HepG2 (cell line): ENCODE data around the gene TIPRL. TPM values are rescaled to one million over a fixed set of nuclear protein-coding genes. Genes with fewer than 3 reads are reported as not detected.
A peak's percentile ranks its signal among the peaks of the same experiment; 100 is the strongest.

Experiments
- ATAC-seq: fragments of 200-7000 bp; cut with Tn5 transposase; 3 replicates; pipeline ENCODE4 v1.9.1; 2020; ENCODE audit warnings: mild to moderate bottlenecking, moderate library complexity
- BruUV-seq: library from RNA; stranded (reverse); fragments of 400-500 nt; replicated peaks from 2 replicates; lab custom pipeline; 2021; lab: Mats Ljungman, UMichigan
- CTCF ChIA-PET: fragments of 300-600 bp; formaldehyde crosslinking; extraction: SDS; loops from one replicate; lab custom pipeline; 2021; ENCODE audit warnings: low total read pairs, inconsistent platforms, low intra/inter-chr PET ratio; lab: Yijun Ruan, JAX
- POLR2A ChIA-PET: fragments of 350-600 bp; sonication (Branson Sonifier 250); formaldehyde crosslinking; loops from one replicate; lab custom pipeline; 2020; ENCODE audit warnings: antibody characterized with exemption, inconsistent platforms; lab: Yijun Ruan, JAX
- DNase-seq: peaks from one replicate; pipeline ENCODE4 v3.0.0-alpha.2; 2015; ENCODE audit warnings: low spot score
- FAIRE-seq: peaks from 3 replicates; lab custom pipeline; 2011; peaks lifted over from hg19 to GRCh38; lab: Jason Lieb, UNC
- H2AFZ ChIP-seq: one replicate; pipeline ENCODE4 v1.6.1; 2011; ENCODE audit warnings: low read length, inconsistent platforms
- H3K27ac ChIP-seq: fragments of 300-600 bp; 3 replicates; pipeline ENCODE4 v1.8.0; 2011; ENCODE audit warnings: mixed run types, mild to moderate bottlenecking, mixed read lengths, low read length, inconsistent platforms; ENCODE audit not compliant: insufficient read depth; ENCODE audit errors: extremely low read length
- H3K27me3 ChIP-seq, 2 experiments: fragments of 200-600 bp in 1 of 2; 2 replicates in 1 of 2; 3 replicates in 1 of 2; pipeline versions ENCODE4 v1.6.0 to v1.8.0; 2011; ENCODE audit warnings: low read length in 2 of 2, mild to moderate bottlenecking in 2 of 2, moderate library complexity in 2 of 2, inconsistent platforms in 1 of 2; ENCODE audit not compliant: insufficient read depth in 2 of 2, control insufficient read depth in 1 of 2
- H3K36me3 ChIP-seq, 2 experiments: fragments of 200-600 bp in 1 of 2; replicated peaks in 1 of 2; 2 replicates in 1 of 2; 3 replicates in 1 of 2; pipeline versions ENCODE4 v1.5.1 to v1.8.0; 2011; ENCODE audit warnings: low read length in 2 of 2, inconsistent platforms in 1 of 2; ENCODE audit not compliant: insufficient read depth in 2 of 2, control insufficient read depth in 1 of 2
- H3K4me1 ChIP-seq: 2 replicates; pipeline ENCODE4 v1.5.1; 2012; ENCODE audit warnings: low read length, inconsistent platforms; ENCODE audit not compliant: insufficient read depth
- H3K4me2 ChIP-seq: 2 replicates; pipeline ENCODE4 v1.6.0; 2011; ENCODE audit warnings: low read depth, low read length, inconsistent platforms
- H3K4me3 ChIP-seq, 3 experiments: fragments of 200-600 bp in 1 of 3; sonication (generic), shearing (Covaris generic) in 1 of 3; replicated peaks in 1 of 3; 2 replicates each; pipeline ENCODE4 v1.5.1; 2011 to 2016; ENCODE audit warnings: low read length in 3 of 3, inconsistent platforms in 2 of 3, low read depth in 2 of 3, mild to moderate bottlenecking in 2 of 3, control low read depth in 1 of 3, mixed read lengths in 1 of 3; ENCODE audit not compliant: insufficient read depth in 1 of 3
- H3K79me2 ChIP-seq: one replicate; pipeline ENCODE4 v1.6.1; 2011; ENCODE audit warnings: low read length, inconsistent platforms; ENCODE audit not compliant: insufficient read depth
- H3K9ac ChIP-seq: 2 replicates; pipeline ENCODE4 v1.6.0; 2011; ENCODE audit warnings: mild to moderate bottlenecking, low read depth, low read length, inconsistent platforms; ENCODE audit not compliant: insufficient read depth
- H3K9me3 ChIP-seq: 2 replicates; pipeline ENCODE4 v1.5.1; 2012; ENCODE audit warnings: mild to moderate bottlenecking, low read length
- H4K20me1 ChIP-seq: 2 replicates; pipeline ENCODE4 v1.6.0; 2011; ENCODE audit warnings: inconsistent platforms, mild to moderate bottlenecking, low read length, moderate library complexity; ENCODE audit not compliant: insufficient read depth
- ARID4A ChIP-seq: sonication (generic); formaldehyde crosslinking; IDR thresholded peaks from 2 replicates; pipeline ENCODE4 v1.5.0; 2020; ENCODE audit warnings: mild to moderate bottlenecking, missing genetic modification reagents, borderline replicate concordance
- HDAC2 ChIP-seq: sonication (generic); formaldehyde crosslinking; IDR thresholded peaks from 2 replicates; pipeline ENCODE4 v1.4.0; 2020; ENCODE audit warnings: missing genetic modification reagents
- NFIB ChIP-seq: sonication (generic); formaldehyde crosslinking; IDR thresholded peaks from 2 replicates; pipeline ENCODE4 v1.9.0; 2021; ENCODE audit warnings: missing genetic modification reagents, mild to moderate bottlenecking, borderline replicate concordance
- NKX3-1 ChIP-seq: sonication (generic); formaldehyde crosslinking; IDR thresholded peaks from 2 replicates; pipeline ENCODE4 v1.5.0; 2020; ENCODE audit warnings: missing genetic modification reagents
- SRSF4 ChIP-seq: fragments of 200-400 bp; formaldehyde crosslinking; IDR thresholded peaks from one replicate; pipeline ENCODE4 v1.6.1; 2018; ENCODE audit warnings: mild to moderate bottlenecking, low read depth, low read length, moderate library complexity; ENCODE audit not compliant: poor library complexity, severe bottlenecking
- UBTF ChIP-seq: sonication (generic); formaldehyde crosslinking; IDR thresholded peaks from 2 replicates; pipeline ENCODE4 v1.4.0; 2020; ENCODE audit warnings: mild to moderate bottlenecking, missing genetic modification reagents
- ZBTB14 ChIP-seq: sonication (generic); formaldehyde crosslinking; IDR thresholded peaks from 2 replicates; pipeline ENCODE4 v1.4.0; 2020; ENCODE audit warnings: missing genetic modification reagents
- ZNF841 ChIP-seq: sonication (generic); formaldehyde crosslinking; IDR thresholded peaks from 2 replicates; pipeline ENCODE4 v1.8.1; 2023; ENCODE audit warnings: missing genetic modification reagents, borderline replicate concordance
- WGBS: methylation state at CpG from one replicate; pipeline ENCODE4 v1.1.6; 2017; ENCODE audit warnings: low lambda C conversion rate; 5-methylcytosine and 5-hydroxymethylcytosine counted together
- in situ Hi-C: cut with HindIII; loops from 2 replicates; pipeline ENCODE4 v1.10.0; 2017; ENCODE audit warnings: low pct_unique_long_range_greater_than_20kb; ENCODE audit not compliant: extremely low pct_ligation_motif_present
- intact Hi-C: fragments of 100-400 bp; cut with micrococcal nuclease; formaldehyde crosslinking; loops from one replicate; pipeline ENCODE4 v1.10.0; 2022; ENCODE audit not compliant: unreplicated experiment
- polyA plus RNA-seq, 8 experiments: library from polyadenylated mRNA; depleted of rRNA in 3 of 8; stranded (reverse) in 7 of 8; unstranded in 1 of 8; fragments of >200 nt; fragmentation: Illumina TruSeq in 4 of 8; extraction: Trizol in 4 of 8; gene quantifications; 2 replicates each; pipeline versions ENCODE4 v1.2.1 to v1.2.3, GENCODE V29; 2011 to 2016; ENCODE audit warnings: low read depth in 4 of 8, missing spikeins in 1 of 8, mixed read lengths in 1 of 8; ENCODE audit not compliant: insufficient read depth in 1 of 8
- total RNA-seq, 5 experiments: library from RNA; depleted of rRNA; stranded (reverse); fragments of >200 nt; fragmentation: Illumina TruSeq; extraction: Trizol; gene quantifications; 2 replicates each; pipeline ENCODE4 v1.2.3, GENCODE V29; 2016; ENCODE audit warnings: low read depth in 1 of 5

TIPRL gene
- total and polyA plus RNA-seq, 2 of the 13 experiments (the other 11 are each of a cell fraction or from before 2014, with no cell fraction given) = 10.1 to 22.8 TPM

GRCh38 chr1:168135921-168136708 is 42.6 kb upstream of the TIPRL start (continued):
- TF ChIP-seq ARID4A (CRISPR knock-in tag) = peak; percentile 23; the same call in 1 of the 2 replicates
- no peak for TF ChIP-seq ZBTB14 (CRISPR knock-in tag)

GRCh38 chr1:168136709-168137514 is 41.9 kb upstream of the TIPRL start, which contains the start of gene GPR161:
Gene GPR161, minus strand, starts transcription at chr1:168136930. Its CDS starts 32,080 bp downstream, at chr1:168104850.
- in situ Hi-C loops = no loop called here
- WGBS = 2% methylated on average over 45 of the region's 86 CpGs
- Histone ChIP-seq H3K79me2 (no peaks in the 10 kb centered on the region), H3K9ac (no peak within 1 kb of the TSS), H3K4me2 (peak within 1 kb of the TSS; percentile 88), H3K27ac (no peak within 1 kb of the TSS), H3K4me3 (peak within 1 kb of the TSS; percentile 57 to 71 (median 64)), H3K9me3 (no peaks in the 10 kb centered on the region), H4K20me1 (no peaks in the 10 kb centered on the region), H2AFZ (peak within 1 kb of the TSS; percentile 31), H3K27me3 (peaks cover 0 to 34% of the 10 kb centered on the region in 2 experiments; a peak in 4 of 5 replicates), H3K4me1 (peaks cover 16% of the 10 kb centered on the region), H3K36me3 (no peaks in the 10 kb centered on the region)
- ChIA-PET CTCF (interaction anchor here (1.4 kb wide), 1 partner anchor 9 kb away, joined by 3 read pairs; no protein-coding TSS in a partner anchor), POLR2A (no interaction called here)
- intact Hi-C loops = no loop called here
- ATAC-seq (peak; percentile 73), DNase-seq (no peak), FAIRE-seq (no peak)
- BruUV-seq = no TSS peak
- TF ChIP-seq NFIB (CRISPR knock-in tag) (no peak), ZNF841 (no peak), HDAC2 (CRISPR knock-in tag) (peak; percentile 13; the same call in 1 of the 2 replicates), NKX3-1 (CRISPR knock-in tag) (no peak), UBTF (CRISPR knock-in tag) (peak; percentile 35; the same call in 1 of the 2 replicates), SRSF4 (no peak)
